Measurements from ENCODE around the gene RNF152.

GRCh38 chr18:61908661-61909060 lies 15.9 kb upstream of the RNF152 start:
- no peak for TF ChIP-seq POLR2A (IDR thresholded peaks at IDR 0.05)
- TF ChIP-seq, protein P1, sequence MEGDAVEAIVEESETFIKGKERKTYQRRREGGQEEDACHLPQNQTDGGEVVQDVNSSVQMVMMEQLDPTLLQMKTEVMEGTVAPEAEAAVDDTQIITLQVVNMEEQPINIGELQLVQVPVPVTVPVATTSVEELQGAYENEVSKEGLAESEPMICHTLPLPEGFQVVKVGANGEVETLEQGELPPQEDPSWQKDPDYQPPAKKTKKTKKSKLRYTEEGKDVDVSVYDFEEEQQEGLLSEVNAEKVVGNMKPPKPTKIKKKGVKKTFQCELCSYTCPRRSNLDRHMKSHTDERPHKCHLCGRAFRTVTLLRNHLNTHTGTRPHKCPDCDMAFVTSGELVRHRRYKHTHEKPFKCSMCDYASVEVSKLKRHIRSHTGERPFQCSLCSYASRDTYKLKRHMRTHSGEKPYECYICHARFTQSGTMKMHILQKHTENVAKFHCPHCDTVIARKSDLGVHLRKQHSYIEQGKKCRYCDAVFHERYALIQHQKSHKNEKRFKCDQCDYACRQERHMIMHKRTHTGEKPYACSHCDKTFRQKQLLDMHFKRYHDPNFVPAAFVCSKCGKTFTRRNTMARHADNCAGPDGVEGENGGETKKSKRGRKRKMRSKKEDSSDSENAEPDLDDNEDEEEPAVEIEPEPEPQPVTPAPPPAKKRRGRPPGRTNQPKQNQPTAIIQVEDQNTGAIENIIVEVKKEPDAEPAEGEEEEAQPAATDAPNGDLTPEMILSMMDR (IDR thresholded peaks at IDR 0.05), result no peak

Data from heart left ventricle (tissue), 13 donors.